ENCODE data around the gene SPDYE1.
"Not testable (repeated sequence)": the region's sequence is repeated elsewhere in the genome, so short reads cannot be mapped to it uniquely, and the experiment has no call there.

DNA sequence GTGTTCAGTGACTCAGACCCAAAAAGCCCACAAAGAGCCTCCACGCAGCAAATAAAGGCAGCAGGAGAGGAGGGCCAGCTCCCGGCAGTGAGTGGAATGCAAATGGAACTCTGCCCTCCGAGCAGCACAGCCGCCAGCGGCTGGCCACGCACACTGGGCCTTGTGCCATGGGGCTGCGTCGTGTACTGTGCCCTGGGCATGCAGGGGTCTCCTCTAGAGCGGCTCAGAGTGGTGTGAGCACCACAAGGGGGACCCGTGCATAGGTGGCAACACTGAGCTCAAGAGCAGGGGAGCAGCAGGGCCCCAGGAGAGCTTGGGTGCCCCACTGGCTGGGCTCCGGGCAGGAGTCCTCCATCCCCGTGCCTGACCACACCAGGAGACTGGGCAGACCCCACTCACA is 17.4 kb downstream of the SPDYE1 start:
- TF ChIP-seq, protein P1, sequence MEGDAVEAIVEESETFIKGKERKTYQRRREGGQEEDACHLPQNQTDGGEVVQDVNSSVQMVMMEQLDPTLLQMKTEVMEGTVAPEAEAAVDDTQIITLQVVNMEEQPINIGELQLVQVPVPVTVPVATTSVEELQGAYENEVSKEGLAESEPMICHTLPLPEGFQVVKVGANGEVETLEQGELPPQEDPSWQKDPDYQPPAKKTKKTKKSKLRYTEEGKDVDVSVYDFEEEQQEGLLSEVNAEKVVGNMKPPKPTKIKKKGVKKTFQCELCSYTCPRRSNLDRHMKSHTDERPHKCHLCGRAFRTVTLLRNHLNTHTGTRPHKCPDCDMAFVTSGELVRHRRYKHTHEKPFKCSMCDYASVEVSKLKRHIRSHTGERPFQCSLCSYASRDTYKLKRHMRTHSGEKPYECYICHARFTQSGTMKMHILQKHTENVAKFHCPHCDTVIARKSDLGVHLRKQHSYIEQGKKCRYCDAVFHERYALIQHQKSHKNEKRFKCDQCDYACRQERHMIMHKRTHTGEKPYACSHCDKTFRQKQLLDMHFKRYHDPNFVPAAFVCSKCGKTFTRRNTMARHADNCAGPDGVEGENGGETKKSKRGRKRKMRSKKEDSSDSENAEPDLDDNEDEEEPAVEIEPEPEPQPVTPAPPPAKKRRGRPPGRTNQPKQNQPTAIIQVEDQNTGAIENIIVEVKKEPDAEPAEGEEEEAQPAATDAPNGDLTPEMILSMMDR (IDR thresholded peaks at IDR 0.05), result not testable (repeated sequence)
- TF ChIP-seq POLR2A, EP300 (IDR thresholded peaks at IDR 0.05): not testable (repeated sequence)

Data from upper lobe of left lung (tissue), 4 donors.